PC-3 (cell line): ENCODE results near the gene PXDC1.

ENCODE experiments used
- EZH2 ChIP-seq: fragments of 300-600 bp; sonication (generic); IDR thresholded peaks from one replicate; pipeline ENCODE4 v1.6.1; 2017; ENCODE audit warnings: antibody characterized with exemption, mild to moderate bottlenecking, low read length; ENCODE audit not compliant: unreplicated experiment
- EZH2phosphoT487 ChIP-seq: fragments of 300-600 bp; sonication (generic); IDR thresholded peaks from 2 replicates; pipeline ENCODE4 v1.6.1; 2018; ENCODE audit warnings: mild to moderate bottlenecking, antibody characterized with exemption, low read length, borderline replicate concordance
- TF ChIP-seq, protein P1 (sequence below): fragments of 300-600 bp; sonication (generic); conservative IDR thresholded peaks from 2 replicates; pipeline ENCODE4 v1.5.1; 2017; ENCODE audit warnings: antibody characterized with exemption, low read depth, mild to moderate bottlenecking, low read length

DNA sequence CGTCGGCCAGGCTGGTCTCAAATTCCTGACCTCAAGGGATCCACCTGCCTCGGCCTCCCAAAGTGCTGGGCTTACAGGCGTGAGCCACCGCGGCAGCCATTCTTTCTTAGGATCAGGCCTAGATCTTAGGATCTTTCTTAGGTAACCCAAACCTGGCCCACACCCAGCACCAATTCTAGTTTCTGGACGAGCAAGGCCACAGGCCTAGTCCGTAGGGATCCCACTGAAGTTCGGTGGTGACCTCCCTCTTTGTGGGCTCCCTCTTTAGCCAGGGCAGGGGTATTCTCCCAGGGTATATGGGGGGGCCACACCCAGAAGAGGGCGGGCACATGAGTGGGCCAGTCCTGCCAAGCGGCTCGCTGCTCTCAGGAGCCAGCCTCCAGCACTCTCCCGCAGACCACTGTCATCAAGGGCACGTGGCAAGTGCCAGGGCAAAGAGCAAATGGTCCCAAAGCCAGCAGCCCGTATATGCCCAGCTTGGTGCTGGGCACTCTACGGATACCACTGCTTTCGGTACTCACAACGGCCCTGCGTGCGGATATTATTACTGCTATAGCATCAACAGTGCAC is 6.5 kb downstream of the PXDC1 start:
- TF ChIP-seq EZH2 (no peak), EZH2phosphoT487 (no peak)
- TF ChIP-seq, protein P1, sequence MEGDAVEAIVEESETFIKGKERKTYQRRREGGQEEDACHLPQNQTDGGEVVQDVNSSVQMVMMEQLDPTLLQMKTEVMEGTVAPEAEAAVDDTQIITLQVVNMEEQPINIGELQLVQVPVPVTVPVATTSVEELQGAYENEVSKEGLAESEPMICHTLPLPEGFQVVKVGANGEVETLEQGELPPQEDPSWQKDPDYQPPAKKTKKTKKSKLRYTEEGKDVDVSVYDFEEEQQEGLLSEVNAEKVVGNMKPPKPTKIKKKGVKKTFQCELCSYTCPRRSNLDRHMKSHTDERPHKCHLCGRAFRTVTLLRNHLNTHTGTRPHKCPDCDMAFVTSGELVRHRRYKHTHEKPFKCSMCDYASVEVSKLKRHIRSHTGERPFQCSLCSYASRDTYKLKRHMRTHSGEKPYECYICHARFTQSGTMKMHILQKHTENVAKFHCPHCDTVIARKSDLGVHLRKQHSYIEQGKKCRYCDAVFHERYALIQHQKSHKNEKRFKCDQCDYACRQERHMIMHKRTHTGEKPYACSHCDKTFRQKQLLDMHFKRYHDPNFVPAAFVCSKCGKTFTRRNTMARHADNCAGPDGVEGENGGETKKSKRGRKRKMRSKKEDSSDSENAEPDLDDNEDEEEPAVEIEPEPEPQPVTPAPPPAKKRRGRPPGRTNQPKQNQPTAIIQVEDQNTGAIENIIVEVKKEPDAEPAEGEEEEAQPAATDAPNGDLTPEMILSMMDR, result no peak
